Adrenal gland (tissue), 5 donors: Measurements from ENCODE around the gene ATP1B1.

ENCODE experiments used
- POLR2A ChIP-seq, 2 donors: fragments of 450-650 bp; IDR thresholded peaks; one replicate each; pipeline ENCODE4 v1.6.1; 2017; ENCODE audit warnings: antibody characterized with exemption in 2 of 2, mild to moderate bottlenecking in 2 of 2, moderate library complexity in 1 of 2
- TF ChIP-seq, protein P1 (sequence below), 6 experiments: fragments of 450-650 bp in 4 of 6; fragments of 200-600 bp in 2 of 6; sonication (generic) in 1 of 6; IDR thresholded peaks; 1 replicate in 5 of 6; 2 replicates in 1 of 6; pipeline versions ENCODE4 v1.5.1 to v1.8.0; 2016 to 2021; ENCODE audit warnings: antibody characterized with exemption in 6 of 6, mild to moderate bottlenecking in 2 of 6, moderate library complexity in 1 of 6
- donor health status: DM: no; HTN: no; CAD: no.

DNA sequence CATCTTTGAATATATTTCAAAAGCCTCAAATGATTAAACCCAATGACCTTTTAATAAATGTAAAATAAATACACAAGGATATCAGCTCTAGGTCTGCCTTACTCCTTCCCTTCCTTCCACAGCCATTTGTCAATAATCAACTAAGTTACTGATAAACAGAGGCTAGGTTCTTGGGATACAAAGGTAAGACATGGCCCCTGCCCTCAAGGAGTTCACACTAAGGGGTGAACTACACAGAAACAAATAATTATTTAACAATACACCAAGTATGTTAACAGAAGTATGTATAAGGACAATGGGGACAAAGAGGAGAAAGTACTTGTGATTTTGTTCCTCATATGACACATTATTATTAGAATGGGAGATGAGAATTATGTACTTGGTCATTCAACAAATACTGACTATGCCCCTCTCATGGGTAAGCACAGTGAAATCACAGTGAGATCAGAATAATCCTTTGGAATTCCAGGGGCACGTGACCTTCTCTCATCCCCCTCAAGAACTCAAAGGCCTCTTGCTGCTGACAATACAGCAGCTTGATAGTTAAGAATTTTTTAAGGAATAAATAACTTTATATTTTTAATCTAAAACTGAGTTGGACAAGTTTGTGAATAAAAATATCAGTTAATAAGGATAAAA, 40.2 kb downstream of the ATP1B1 start:
- TF ChIP-seq, protein P1, sequence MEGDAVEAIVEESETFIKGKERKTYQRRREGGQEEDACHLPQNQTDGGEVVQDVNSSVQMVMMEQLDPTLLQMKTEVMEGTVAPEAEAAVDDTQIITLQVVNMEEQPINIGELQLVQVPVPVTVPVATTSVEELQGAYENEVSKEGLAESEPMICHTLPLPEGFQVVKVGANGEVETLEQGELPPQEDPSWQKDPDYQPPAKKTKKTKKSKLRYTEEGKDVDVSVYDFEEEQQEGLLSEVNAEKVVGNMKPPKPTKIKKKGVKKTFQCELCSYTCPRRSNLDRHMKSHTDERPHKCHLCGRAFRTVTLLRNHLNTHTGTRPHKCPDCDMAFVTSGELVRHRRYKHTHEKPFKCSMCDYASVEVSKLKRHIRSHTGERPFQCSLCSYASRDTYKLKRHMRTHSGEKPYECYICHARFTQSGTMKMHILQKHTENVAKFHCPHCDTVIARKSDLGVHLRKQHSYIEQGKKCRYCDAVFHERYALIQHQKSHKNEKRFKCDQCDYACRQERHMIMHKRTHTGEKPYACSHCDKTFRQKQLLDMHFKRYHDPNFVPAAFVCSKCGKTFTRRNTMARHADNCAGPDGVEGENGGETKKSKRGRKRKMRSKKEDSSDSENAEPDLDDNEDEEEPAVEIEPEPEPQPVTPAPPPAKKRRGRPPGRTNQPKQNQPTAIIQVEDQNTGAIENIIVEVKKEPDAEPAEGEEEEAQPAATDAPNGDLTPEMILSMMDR (IDR thresholded peaks at IDR 0.05) = no peak
- TF ChIP-seq POLR2A (IDR thresholded peaks at IDR 0.05) = no peak
